Activated naive CD4-positive, alpha-beta T cell treated with anti-CD3 and anti-CD28 coated beads, Interleukin-2, amount 50 U/mL, for 72 hours (primary cell): ENCODE measurements around the gene PIK3R4. TPM values are rescaled to one million over a fixed set of nuclear protein-coding genes. Genes with fewer than 3 reads are reported as not detected.

ENCODE experiments used
- ATAC-seq, 2 donors: fragments of 150-1000 bp; cut with Tn5 transposase; 2 replicates each; pipeline ENCODE4 v1.10.0; 2021; ENCODE audit warnings: mild to moderate bottlenecking in 2 of 2, moderate library complexity in 2 of 2
- DNase-seq, 2 donors: peaks; one replicate each; pipeline ENCODE4 v3.0.0; 2021 to 2022; ENCODE audit warnings: low spot score in 2 of 2
- H3K27ac Mint-ChIP-seq, 2 donors: one replicate each; pipeline ENCODE4 v1.8.0; 2022; ENCODE audit warnings: mild to moderate bottlenecking in 2 of 2, mixed read lengths in 2 of 2
- H3K36me3 Mint-ChIP-seq, 2 donors: one replicate each; pipeline ENCODE4 v1.8.0; 2022; ENCODE audit warnings: mixed read lengths in 2 of 2
- H3K9me3 Mint-ChIP-seq, 2 donors: one replicate each; pipeline ENCODE4 v1.8.0; 2022; ENCODE audit warnings: mixed read lengths in 2 of 2
- total RNA-seq, 2 donors: library from RNA; stranded (reverse); gene quantifications; one replicate each; pipeline ENCODE4 v1.2.3, GENCODE V29; 2022

PIK3R4 gene
- 10 to 100 TPM; 23.3 to 32.4 TPM for total RNA-seq

DNA sequence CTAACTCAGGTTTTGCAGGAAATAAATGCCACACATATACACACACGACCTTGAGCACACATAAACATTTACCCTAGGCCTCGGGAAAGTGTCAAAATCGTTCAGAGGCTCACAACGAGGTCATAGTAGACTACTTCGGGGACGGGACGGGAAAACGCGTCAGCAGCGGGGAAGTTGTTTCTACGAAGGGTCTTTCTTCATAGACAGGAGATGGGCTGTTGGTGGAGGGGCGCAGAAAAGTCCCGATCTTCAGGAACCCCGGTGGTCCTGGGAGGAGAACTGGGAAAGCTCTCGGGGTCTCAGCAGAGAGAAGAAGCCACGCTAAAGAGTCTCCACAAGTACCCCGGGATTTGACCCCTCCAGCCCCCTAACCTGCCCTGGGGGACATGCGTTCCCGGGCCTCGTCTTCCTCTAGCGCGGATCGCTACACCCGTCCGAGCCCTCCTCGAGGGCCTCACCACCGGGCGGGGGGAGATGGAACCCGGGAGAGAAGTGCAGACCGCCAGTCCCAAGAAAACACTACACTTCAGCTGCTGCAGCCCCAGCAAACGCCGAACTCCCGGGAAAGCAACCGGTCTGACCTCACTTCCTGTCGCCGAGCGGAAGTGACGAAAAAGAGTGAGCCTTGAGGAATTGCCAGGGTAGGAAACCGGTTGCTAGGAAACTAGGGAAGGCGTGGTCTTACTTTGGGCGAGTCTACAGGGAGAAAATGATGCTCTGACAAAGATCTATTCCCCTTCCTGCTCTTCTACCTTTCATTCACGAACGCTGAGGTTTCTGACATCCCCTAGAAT is at the start of gene PIK3R4:
Gene PIK3R4, minus strand, starts transcription at position 584 of the 794 bp plus-strand sequence. CDS start 1,611 bp downstream, outside the sequence.
- H3K27ac Mint-ChIP-seq = peak within 1 kb of the TSS; percentile 94 to 99
- ATAC-seq = peak; percentile 93 to 95
- H3K36me3 Mint-ChIP-seq = peaks cover 18 to 23% of the 10 kb centered on the region in 2 donors
- DNase-seq = peak; percentile 92
- no peaks in the 10 kb centered on the region for H3K9me3 Mint-ChIP-seq

DNA sequence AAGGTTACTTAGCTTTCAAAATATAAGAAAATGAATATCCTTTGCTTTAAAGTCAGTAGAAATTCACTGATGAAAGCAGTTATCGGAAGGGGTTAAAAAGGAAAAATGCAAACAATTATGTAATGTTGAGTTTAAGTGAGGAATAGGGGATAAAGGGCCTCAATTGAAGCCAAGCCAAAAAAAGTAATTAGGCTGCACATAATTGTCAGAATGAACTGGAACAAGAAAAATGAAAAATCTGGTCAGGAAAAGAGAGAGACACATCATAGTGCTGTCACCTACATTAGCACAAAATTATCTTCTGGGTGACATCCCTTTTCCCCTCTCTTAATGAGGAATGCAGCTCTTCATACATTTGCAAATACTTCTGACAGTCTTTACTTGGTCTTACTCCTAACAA is 48.8 kb upstream of the PIK3R4 start:
- Mint-ChIP-seq H3K36me3 (no peaks in the 10 kb centered on the region), H3K9me3 (no peaks in the 10 kb centered on the region), H3K27ac (no peak overlapping the region)
- DNase-seq (no peak), ATAC-seq (no peak)

DNA sequence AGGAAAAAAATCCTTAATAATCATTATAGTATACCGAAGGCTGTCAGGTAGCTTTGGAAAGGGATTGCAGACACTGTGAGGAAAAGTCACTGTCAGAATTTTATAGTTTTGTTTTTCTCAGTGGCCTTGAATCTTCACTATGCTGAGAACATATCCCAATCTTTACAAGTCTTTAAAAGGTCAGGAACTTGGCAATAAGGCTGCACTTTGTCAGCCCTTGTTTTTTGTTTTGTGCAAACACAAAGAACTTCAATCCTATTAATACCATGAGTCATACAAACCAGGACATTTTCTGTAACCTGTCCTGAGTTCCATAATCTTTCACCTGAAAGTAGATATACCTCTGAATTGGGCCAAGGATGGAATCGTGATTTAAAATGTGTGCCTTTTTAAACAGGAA is 45.6 kb upstream of the PIK3R4 start:
- ATAC-seq = no peak
- Mint-ChIP-seq H3K9me3 (no peaks in the 10 kb centered on the region), H3K27ac (no peak overlapping the region), H3K36me3 (no peaks in the 10 kb centered on the region)
- DNase-seq = no peak

GRCh38 chr3:130789782-130790322 is 43.2 kb upstream of the PIK3R4 start:
- DNase-seq (no peak), ATAC-seq (no peak)
- no peaks in the 10 kb centered on the region for H3K9me3 Mint-ChIP-seq
- H3K36me3 Mint-ChIP-seq = no peaks in the 10 kb centered on the region
- H3K27ac Mint-ChIP-seq = no peak overlapping the region

DNA sequence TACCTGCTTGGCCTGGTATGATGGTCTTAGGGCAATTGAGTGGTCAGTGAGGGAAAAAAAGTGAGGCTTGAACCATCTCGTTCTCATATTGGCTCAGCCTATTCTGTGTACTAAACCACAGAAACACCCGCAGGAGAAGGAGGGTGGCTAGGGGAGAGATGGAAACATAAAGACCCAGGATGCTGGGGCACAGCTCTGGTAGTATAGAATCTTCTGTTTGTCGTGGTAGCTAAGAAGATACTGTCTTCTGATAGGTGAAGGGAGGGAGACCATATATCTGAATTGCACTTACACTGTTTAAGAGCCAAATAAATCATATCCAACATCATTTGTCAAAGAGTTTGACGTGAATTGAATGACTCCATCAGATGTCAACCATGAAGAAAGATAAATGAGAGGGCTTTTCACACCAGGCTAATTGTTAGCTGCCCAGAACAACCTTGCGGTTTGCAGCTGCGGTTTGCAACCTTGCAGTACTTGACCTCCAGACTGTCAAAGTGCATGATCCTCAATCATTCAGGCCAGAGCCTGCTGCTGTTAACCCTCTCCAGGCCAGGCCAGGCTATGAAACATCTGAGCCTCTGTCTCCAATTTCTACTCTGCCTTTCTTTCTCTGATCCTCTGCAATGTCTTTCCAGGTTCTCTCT is 40.9 kb upstream of the PIK3R4 start:
- Mint-ChIP-seq H3K27ac (no peak overlapping the region), H3K9me3 (no peaks in the 10 kb centered on the region), H3K36me3 (no peaks in the 10 kb centered on the region)
- DNase-seq (no peak), ATAC-seq (no peak)

DNA sequence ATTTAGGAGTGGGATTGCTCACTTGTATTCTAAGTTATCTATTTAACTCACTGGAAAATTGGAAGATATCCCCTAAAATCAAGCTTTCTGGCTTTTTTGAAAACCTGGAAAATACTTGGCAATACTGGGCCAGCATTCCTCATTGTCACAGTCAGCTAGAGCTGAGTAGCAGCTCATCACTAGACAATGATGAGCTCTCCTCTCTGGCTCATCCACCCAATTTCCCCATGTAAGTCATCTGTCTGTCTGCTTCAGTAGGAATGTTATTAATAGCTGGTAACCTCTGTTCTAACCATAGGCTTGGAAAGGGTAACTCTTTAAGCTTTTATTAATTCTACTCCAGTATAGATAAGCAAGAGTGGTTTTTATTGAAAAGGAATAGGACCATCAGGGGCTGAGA is 39.7 kb upstream of the PIK3R4 start:
- no peak for ATAC-seq
- DNase-seq = no peak
- Mint-ChIP-seq H3K27ac (no peak overlapping the region), H3K9me3 (no peaks in the 10 kb centered on the region), H3K36me3 (no peaks in the 10 kb centered on the region)

DNA sequence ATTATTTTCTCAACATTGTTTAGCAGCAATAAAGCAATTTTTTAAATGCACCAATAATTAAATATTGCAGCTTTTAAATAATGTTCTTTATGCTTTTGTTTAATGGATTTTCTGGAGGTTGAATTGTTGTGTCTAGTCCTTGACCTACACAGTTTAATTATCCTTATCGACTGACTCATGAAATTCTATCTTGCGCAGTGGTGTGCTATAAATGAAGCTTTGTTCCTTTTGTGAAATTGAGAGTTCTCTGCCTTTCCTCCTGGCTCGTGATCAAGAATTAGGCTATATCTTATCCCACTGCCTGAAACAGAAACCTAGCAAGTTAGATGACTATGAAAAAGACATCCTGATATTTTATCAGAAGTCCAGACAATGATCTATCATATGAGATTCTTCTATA is 37.0 kb upstream of the PIK3R4 start:
- Mint-ChIP-seq H3K36me3 (no peaks in the 10 kb centered on the region), H3K27ac (no peak overlapping the region)
- ATAC-seq = no peak

GRCh38 chr3:130779486-130779885 is 32.9 kb upstream of the PIK3R4 start:
- Mint-ChIP-seq H3K36me3 (no peaks in the 10 kb centered on the region), H3K9me3 (no peaks in the 10 kb centered on the region), H3K27ac (no peak overlapping the region)
- DNase-seq (no peak), ATAC-seq (no peak)

More for the DNA sequence above, 37.0 kb upstream of the PIK3R4 start:
- no peak for DNase-seq
- no peaks in the 10 kb centered on the region for H3K9me3 Mint-ChIP-seq

DNA sequence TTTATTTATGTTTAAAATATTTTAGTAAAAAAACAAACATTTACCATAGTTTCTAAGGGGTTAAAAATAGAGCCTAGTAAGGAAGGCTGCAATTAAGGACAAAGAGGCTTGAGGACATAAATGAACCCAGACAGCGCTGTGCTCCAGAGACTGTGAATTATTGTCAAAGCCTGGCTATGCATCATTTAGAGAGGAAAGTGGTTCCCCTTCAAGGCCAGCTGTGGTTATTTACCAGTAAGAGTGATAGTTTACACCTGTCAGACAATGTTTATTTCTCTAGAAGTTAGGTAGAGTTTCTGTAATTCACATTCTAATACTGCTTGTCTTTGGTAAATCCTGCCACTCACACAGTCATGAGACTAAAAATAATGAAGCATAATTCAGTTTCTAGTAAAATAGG is 32.4 kb upstream of the PIK3R4 start:
- H3K36me3 Mint-ChIP-seq = no peaks in the 10 kb centered on the region
- ATAC-seq = peak in 1 of 2 donors; percentile 58

DNA sequence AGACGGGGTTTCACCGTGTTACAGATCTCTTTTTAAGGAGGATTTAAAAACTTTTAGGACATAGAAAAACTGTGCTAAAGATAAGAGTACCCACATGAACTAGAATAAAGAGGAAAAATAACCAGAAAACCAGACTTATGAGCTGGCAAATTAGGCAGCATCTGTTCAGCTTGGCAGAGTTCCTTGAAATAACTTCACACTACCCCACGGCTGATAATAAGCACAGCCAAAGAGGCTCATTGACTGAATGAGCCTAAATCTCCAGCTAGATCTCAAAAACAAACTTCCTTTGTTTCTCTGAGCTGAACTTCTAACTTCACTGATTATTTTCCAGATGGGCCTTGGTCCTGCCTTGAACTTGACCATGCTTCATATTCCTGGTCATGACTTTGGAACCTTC is 26.7 kb upstream of the PIK3R4 start:
- Mint-ChIP-seq H3K9me3 (no peaks in the 10 kb centered on the region), H3K27ac (no peak overlapping the region), H3K36me3 (no peaks in the 10 kb centered on the region)
- DNase-seq = no peak
- ATAC-seq = no peak

More for the DNA sequence above, 32.4 kb upstream of the PIK3R4 start:
- H3K27ac Mint-ChIP-seq = no peak overlapping the region
- H3K9me3 Mint-ChIP-seq = no peaks in the 10 kb centered on the region
- DNase-seq = no peak

DNA sequence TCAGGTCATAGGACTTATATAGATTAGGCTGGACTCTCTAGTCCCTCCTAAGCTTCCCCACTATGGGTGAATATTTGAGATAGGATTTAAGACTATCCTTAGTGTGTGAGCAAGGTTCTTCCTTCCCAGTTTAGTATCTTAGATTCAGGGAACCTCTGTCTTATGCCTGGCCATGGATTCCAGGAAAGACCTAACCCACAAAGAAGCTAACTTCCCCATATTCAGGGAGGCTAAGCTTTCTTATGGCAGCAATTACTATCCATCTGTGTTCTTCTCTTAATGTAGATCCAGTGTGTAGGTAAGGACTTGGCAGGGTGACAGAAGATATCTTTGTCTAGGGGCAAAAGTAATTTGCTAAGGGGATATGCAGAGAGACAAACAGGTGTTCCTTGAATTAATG is 25.5 kb upstream of the PIK3R4 start:
- H3K27ac Mint-ChIP-seq = no peak overlapping the region
- no peak for DNase-seq
- no peaks in the 10 kb centered on the region for H3K36me3 Mint-ChIP-seq
- no peak for ATAC-seq
- H3K9me3 Mint-ChIP-seq = no peaks in the 10 kb centered on the region

DNA sequence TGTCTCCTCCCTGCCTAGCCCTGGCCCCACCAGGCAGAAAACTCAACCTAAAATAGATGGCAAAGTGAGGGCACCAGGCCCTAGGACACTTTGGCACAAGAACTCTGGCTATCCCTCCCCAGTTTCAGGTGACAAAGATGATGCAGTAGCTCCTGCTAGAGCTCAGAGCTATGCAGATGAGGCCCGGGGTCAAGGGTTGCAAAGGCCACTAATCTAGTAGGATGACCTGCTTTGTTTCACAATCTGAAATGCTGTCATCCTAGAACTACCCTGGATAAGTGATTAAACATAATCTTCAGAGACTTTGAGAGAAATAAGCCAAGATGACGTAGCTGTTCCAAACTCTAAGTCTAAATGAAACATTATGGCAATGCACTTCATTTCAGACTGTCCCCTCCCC is 24.0 kb upstream of the PIK3R4 start:
- no peaks in the 10 kb centered on the region for H3K9me3 Mint-ChIP-seq

GRCh38 chr3:130761730-130762311 is 15.2 kb upstream of the PIK3R4 start:
- H3K27ac Mint-ChIP-seq = no peak overlapping the region
- no peaks in the 10 kb centered on the region for H3K36me3 Mint-ChIP-seq
- no peak for ATAC-seq
- H3K9me3 Mint-ChIP-seq = no peaks in the 10 kb centered on the region
- no peak for DNase-seq

More for the DNA sequence above, 24.0 kb upstream of the PIK3R4 start:
- ATAC-seq (no peak), DNase-seq (no peak)
- Mint-ChIP-seq H3K27ac (no peak overlapping the region), H3K36me3 (no peaks in the 10 kb centered on the region)

GRCh38 chr3:130760922-130761321 is 14.3 kb upstream of the PIK3R4 start:
- DNase-seq = no peak
- Mint-ChIP-seq H3K9me3 (no peaks in the 10 kb centered on the region), H3K27ac (no peak overlapping the region), H3K36me3 (no peaks in the 10 kb centered on the region)
- ATAC-seq = no peak

DNA sequence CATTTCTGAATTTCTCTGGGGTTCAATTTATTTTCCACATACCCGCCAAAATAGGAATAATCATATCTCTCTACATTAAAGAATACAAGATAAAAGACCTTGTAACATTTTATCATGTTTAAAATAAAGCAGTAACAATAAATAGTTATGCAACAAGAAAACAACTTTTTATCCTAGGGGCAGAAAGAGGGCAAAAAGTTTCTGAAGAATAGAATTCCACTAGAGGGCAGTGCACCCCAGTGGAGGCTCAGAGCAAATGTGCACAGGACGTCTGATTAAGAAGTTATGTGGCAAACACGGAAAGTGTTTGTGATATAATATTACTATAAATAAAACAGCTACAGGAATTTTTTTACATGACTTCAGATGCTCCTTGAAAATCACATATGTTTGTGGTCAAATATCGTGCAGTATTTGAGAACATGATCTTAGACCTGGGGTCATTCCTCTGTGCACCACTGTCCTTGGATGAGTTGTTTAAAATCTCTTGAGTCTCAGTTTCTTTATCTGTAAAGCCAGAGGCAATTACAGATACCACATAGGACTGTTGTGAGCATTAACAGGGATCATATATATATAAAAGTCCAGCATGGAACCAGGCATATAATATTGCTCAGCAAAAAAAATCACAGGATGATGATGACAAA is 13.2 kb upstream of the PIK3R4 start:
- ATAC-seq = peak; percentile 73 to 79
- H3K27ac Mint-ChIP-seq = no peak overlapping the region
- H3K9me3 Mint-ChIP-seq = no peaks in the 10 kb centered on the region
- DNase-seq = peak in 1 of 2 donors; percentile 52
- no peaks in the 10 kb centered on the region for H3K36me3 Mint-ChIP-seq

DNA sequence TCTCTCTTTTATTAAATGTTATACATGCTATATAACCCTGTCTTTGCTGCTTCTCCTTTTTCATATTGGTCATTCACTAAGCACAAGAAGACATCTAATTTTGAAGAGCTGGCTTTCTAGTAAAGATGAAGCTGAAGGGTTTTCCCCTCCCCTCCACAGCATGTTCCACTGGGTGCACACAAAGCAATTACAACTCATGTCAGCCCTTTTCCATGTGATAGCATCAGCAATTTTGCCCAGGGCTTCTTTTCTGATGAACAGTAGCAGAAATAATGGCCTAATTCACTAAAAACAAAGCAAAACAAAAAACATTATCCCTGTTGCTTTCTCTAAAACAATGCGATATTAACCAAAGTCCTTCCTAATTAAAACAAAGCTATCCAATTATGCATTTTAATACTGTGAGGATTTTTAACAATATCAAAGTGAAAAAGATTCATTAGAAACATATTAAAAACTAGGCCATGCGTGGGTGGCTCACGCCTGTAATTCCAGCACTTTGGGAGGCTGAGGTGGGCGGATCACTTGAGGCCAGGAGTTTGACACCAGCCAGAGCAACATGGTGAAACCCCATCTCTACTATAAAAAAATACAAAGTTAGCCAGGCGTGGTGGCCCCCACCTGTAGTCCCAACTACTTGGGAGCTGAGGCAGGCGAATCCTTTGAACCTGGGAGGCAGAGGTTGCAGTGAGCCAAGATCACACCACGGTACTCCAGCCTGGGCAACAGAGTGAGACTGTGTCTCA is 12.2 kb upstream of the PIK3R4 start:
- no peaks in the 10 kb centered on the region for H3K36me3 Mint-ChIP-seq
- ATAC-seq (no peak), DNase-seq (no peak)
- H3K9me3 Mint-ChIP-seq = no peaks in the 10 kb centered on the region
- H3K27ac Mint-ChIP-seq = no peak overlapping the region
